Stimulated activated CD8-positive, alpha-beta memory T cell treated with anti-CD3 and anti-CD28 coated beads, Interleukin-4, amount 100 ng/mL, for 4 hours (primary cell): ENCODE measurements around the gene ZNF597.
"Not testable (repeated sequence)": the region's sequence is repeated elsewhere in the genome, so short reads cannot be mapped to it uniquely, and the experiment has no call there.

Source experiments
- DNase-seq, 2 donors: peaks; one replicate each; pipeline ENCODE4 v3.0.0-alpha.2; 2020; ENCODE audit warnings: low read depth in 2 of 2, low spot score in 1 of 2

ZNF597 gene

DNA sequence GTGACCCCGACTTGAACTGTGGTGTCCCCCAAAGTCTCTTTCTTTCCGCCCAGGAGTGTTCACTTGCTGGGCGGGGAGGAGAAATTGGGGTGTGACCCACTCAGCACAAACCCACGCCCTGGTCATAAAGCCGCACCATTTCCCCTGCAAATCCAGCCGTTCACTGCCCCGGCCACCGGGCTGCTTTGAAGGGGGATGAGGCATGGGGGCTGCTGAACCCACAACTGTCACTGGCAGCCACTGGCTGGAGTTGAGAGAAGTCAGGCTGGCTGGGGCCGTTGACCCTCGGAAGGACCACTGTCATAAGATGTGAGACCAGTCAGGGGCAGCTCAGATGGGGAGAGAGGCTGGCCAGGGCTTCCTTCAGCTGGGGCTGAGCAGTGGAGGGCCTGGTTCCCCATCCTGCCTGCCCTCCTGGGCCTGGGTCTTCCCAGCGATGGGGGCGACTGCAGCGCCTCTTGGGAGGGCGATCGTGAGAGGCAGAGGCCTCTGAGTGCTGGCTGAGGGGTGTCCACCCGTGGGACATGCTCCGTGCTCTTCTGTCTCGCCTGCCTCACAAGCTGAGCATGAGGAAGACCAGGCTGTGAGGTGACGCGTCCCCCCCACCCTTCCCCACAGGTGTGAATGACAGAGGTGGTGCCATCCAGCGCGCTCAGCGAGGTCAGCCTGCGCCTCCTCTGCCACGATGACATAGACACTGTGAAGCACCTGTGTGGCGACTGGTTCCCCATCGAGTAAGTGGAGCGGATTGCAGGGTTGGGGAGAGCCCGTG is 32.5 kb upstream of the ZNF597 start:
- no peak for DNase-seq

DNA sequence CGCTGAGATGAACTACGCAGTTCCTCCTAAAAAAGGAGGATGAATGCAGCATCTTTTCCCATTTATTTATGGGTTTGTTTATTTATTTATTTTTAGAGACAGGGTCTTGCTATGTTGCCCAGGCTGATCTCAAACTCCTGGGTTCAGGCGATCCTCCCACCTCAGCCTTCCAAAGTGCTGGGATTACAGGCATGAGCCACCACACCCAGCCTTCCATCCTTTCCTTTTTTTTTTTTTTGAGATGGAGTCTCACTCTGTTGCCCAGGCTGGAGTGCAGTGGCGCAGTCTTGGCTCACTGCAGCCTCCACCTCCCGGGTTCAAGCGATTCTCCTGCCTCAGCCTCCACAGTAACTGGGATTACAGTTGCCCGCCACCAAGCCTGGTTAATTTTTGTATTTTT is 31.6 kb upstream of the ZNF597 start:
- not testable (repeated sequence) for DNase-seq

DNA sequence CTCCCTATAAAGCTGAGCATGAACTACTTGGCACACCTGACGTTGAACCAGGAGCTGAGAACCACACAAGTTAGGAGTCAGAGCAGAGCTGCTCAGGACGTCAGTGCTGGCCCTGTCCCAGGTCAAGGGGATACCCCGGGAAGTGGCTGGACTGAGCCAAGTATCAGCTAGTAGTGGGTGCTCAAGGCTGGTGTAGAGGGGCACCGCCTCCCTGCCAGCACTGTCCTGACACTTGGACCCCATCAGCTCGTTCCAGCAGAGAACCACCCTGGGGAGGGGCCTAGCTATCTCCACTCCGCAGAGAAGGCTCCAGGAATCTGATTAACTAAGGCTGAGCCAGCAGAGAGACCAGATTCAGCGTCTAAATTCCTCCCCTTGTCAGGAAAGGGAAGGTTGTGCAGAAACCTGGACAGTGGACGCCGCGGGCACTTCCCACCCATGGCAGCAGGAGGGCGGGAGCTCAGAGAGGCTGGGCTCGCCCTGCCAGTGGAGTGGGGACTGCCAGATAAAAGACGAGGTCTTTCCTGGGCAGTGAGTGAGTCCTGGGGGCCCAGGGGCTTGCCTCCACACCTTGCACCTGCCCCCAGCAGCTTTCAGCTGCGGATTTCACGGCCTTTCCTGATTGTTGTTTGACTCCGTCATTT is 31.0 kb upstream of the ZNF597 start:
- DNase-seq = no peak

DNA sequence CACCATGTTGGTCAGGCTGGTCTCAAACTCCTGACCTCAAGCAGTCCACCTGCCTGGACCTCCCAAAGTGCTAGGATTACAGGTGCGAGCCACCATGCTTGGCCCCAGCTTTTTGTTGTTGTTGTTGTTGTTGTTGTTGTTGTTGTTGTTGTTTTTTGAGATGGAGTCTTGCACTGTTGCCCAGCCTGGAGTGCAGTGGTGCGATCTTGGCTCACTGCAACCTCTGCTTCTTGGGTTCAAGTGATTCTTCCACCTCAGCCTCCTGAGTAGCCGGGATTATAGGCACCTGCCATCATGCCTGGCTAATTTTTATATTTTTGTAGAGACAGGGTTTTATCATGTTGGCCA is 30.3 kb upstream of the ZNF597 start:
- DNase-seq = not testable (repeated sequence)

DNA sequence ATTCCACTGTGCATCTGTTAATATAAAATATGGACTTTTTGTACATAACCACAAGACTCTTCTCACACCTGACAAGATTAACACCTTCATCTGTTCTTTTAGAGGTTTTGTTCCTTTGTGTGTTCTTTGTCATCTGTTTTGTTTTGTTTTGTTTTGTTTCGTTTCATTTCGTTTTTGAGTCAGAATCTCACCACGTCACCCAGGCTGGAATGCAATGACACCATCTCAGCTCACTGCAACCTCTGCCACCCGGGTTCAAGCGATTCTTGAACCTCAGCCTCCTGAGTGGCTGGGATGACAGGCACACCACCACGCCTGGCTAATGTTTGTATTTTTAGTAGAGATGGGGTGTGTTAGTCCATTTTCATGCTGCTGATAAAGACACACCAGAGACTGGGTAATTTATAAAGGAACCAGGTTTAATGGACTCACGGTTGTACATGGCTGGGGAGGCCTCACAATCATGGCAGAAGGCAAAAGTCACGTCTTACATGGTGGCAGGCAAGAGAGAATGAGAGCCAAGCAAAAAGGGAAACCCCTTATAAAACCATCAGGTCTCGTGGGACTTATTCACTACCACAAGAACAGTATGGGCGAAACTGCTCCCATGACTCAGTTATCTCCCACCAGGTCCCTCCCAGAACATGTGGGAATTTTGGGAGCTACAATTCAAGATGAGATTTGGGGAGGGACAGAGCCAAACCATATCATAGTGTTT is 29.7 kb upstream of the ZNF597 start:
- no peak for DNase-seq

DNA sequence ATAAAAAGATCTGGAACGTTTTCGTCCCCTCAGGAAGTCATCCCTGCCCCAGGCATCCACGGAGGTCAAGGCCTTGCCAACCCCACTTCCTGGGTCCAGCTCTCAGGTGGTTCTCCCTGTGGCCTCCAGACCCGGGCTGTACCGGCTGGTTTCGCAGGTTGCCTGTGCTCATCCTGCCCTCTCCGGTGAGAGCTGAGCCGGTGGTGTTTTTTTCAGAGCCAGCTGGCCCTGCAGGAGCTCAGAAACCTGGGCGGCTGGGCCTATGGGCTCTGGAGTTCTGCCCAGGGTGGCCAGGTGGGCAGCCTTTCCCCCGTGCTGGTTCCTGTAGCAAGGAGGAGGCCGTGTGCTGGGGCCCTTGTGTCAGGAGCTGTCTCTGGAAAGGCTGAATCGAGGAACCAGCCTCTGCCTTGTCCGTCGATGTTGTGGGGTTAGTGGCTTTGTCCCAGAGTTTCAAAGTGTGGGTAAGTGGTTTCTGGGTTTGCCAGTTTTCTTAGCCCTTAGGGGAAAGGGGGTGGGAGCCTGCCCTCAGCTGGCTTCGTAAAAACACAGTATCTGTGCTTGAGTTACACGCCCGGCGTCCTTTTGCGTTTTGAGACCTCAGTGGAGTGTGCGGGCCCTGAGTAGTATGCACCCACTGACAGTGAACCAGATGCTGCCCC is 28.3 kb upstream of the ZNF597 start:
- DNase-seq = no peak

DNA sequence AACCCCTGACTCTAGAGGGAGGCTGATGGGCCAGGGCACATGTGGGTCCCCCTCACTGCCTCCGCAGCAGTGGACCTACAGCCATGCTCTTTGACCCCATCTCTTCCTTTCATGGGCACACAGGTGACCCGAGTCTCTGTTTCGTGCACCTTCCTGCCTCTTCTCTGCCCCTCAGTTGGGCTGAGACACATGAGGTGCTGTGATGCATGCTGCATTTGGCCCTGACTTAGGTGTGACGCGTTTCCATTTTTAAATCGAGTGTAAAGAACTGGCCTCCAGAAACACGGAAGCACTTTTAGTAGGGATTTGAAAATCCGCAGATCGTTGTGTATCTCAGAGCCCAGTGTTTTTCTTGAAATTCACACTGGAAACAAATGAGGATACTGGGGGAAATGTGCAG is 27.4 kb upstream of the ZNF597 start:
- DNase-seq = no peak

DNA sequence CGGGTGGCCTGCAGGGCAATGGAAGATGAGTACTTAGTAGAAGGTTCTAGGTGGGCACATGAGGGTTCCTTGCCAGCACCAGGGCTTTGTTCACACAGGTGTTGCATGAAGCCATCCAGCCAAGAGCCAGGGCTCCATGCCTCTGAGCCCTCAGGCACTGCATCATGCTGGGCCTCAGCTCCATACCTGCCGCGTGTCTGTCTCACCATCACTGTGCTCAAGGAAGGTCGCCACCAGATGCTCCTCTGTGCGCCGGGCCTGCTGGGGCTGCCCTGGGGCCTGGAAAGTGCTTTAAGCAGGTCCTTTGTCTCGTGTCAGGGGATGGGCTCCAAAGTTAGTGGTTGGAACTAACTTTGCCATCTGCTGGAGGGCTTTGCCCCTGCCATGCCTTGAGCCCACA is 26.4 kb upstream of the ZNF597 start:
- DNase-seq = no peak

DNA sequence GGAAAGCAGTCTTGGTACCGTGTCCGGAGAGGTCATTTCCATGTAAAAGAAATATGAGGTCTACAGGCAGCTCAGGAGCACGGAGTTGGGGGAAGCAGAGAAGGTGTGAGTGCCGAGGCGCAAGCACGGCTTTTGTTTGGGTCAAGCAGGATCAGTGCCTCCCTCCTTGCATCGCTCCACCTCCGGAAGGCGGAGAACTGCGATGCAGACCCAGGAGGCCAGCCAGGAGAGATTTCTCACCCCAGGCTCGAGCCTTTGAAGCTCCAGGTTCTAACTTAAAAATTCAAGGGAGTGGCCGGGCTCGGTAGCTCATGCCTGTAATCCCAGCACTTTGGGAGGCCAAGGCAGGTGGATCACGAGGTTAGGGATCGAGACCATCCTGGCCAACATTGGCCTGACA is 25.2 kb upstream of the ZNF597 start:
- no peak for DNase-seq

DNA sequence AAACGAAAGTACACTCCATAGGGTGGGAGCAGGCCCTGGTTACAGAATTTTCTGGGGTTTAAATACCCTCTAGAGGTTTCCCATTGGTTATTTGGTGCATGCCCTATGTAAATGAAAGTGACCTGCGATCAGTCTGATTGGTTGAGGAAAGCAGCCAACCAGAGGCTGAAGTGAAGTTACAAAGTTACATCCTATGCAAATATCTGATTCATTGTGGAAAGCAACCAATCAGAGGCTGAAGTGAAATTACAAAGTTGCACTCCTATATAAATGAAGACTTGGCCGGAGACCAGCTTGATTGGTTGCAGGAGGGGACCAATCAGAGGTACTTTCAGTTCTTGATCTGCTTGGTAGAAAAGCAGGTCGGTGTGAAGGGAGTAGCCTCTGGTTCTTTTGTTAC is 24.6 kb upstream of the ZNF597 start:
- DNase-seq = no peak

DNA sequence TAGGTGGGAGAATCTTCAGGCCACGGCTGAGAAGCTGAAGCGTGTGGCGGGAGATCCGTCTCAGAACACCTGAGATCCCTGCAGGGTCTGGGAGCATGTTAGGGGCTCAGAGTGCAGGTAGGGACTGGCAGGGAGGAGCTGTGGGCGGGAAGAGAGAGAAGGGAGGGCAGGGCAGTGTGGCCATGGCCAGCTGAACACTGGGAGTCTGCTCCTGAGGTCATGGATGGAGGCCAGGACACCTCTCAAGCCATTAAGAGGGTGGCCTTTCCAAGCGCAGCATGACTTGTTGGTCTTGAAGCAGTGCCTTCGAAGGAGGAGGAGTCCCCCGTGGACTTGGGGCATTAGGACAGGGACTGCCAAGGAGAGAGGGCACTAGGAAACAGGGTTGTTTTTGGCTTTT is 23.9 kb upstream of the ZNF597 start:
- DNase-seq = no peak

DNA sequence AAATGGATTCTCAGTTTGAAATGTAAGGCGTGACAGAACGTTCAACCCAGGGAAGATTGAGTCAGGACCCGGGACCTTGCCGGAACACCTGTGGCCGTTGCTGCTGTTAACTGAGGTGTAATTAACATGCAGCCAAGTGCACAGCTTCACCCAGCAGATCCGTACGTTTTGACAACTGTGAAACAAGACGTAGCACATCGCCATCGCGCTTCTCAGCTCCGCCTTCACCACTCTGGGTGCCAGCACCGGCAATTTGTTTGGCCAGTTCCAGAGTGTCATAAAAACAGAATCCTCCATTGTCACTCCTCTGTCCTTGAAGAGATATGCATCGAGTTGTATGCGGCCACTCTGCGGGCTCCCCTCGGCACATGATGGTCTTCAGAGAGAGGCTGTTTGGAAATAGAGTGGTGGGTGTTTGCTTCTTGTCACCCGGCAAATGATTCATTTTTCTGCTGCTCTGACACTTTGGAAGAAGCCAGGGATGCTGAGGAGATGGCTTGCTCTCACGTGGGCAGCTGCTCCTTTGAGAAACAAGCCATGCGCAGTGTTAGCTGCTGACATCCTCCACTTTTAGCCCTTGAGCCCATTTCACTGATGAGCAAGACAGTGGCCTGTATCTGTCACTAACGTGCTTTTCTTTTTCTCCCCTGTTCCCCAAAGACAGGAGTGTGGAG is 22.7 kb upstream of the ZNF597 start:
- no peak for DNase-seq

DNA sequence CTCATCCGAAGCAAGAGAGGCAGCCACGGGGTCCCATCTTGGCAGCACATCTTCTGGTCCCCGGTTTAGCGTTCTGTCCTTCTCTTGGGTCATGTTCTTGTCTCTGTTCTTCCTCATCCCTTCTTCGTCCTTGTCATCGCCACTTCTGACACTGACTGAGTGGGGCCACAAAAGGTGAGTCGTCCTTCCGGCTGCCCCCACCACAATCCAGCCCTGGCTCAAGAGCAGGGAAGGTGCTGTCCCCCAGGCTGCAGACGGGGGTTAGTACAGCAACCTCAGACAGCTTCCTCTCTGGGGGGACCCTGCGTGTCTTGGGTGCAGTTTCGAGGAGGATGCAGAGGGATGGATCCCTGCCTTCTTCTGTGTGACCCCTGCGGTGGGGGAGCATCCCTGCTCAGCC is 22.0 kb upstream of the ZNF597 start:
- DNase-seq = no peak

DNA sequence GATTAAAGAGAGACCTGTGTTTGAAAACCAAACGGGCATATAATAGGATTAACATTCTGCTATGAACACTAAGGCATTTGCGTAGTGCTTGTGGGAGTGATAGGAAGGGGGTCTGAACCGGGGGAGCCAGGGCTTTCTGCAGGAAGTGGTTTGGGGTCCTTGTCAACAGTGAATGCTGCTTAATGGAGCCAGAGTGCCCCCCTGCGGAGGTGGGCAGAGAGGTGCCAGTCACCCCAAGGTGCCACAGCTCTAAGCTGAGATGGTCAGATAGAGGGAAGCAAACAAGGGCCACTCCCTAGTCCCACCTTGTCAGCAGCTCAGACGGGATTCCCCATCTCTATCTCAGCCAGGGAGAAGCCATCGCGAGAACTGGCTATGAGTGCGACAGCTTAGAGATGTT is 17.8 kb upstream of the ZNF597 start:
- peak in 1 of 2 donors; percentile 24 for DNase-seq

DNA sequence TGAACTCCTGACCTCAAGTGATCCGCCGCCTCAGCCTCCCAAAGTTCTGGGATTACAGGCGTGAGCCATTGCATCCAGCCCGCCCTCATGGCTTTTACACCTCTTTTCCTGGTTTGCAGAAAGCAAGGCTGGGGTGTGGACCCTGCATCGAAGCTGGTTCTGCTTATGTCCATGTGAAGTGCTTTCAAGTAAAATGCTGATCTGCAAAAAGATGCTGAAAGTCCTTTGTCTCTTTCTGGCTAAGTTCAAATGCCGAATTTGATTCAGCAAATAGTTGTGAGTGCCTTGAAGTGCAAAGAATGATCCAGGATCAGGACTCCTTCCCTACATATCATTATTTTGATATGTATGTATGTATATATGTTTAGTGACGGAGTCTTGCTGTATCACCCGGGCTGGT is 17.3 kb upstream of the ZNF597 start:
- DNase-seq = no peak

DNA sequence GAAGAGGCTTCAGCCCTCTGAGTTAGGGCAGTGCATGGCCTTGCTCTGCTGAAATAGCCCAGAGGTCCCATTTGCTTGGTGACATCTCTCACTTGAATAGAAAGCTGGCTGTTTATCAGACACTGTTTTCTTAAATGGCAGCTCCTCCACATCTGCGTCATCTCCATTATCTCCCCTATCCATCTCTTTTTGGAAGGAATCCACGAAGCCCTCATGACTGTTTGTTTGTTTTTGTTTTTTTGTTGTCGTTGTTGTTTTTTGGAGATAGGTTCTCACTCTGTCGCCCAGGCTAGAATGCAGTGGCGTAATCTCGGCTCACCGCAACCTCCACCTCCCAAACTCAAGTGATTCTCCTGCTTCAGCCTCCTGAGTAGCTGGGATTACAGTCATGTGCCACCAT is 16.8 kb upstream of the ZNF597 start:
- DNase-seq = no peak

DNA sequence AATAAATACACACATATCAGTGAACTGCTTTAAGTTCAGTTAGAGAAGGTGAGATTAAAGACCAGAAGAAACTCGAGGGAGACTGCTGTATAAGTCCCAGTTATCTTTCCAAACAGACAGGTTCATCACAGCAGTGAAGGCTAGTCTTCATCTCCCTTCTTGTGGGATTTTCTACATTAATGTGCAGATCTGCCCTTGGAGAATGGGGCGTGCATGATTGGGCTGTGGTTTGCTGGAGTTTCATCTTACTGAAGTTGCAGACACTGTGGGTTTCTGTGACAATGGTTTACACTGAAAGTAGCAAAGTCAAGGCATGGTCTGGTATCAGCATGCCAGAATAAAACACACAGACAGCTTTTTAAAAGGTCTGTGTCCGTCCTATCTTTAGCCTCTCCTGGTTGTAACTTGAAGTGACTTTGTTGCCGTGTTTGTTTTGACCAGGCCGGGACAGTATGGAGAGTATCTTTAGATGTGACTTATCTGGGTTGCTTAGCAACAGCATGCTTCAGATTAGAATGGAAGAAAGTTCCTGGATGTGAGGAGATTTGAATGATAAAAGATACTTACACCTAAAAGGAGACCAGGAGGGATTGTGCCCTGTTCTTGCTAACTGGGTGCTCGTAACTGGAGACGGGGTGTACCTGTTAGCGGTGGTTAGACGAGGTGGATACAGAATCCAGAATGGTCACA is 16.2 kb upstream of the ZNF597 start:
- no peak for DNase-seq

DNA sequence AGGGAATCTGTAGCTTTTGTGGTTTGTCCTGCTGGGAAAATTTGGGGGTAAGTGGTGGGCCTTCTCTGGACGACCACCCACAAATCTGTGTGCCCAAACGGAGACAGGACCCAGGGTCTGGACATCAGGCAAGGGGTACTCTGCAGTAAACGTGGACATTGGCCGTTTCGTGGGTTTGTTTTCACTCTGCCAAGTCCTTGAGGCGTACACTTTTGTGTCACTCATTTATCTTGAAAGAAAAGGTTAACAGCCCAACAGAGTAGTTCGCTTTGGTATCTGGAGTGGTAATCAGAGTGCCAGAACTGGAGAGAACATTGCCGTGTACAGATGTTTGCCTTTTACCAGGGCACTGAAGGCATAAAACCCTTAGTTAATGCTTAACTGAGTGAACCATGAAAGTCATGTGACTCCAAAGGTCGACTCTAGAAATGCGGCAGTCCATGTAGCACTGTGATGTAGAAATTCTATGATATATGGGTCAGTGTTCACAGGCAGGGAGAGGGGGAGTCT is 15.6 kb upstream of the ZNF597 start:
- no peak for DNase-seq

DNA sequence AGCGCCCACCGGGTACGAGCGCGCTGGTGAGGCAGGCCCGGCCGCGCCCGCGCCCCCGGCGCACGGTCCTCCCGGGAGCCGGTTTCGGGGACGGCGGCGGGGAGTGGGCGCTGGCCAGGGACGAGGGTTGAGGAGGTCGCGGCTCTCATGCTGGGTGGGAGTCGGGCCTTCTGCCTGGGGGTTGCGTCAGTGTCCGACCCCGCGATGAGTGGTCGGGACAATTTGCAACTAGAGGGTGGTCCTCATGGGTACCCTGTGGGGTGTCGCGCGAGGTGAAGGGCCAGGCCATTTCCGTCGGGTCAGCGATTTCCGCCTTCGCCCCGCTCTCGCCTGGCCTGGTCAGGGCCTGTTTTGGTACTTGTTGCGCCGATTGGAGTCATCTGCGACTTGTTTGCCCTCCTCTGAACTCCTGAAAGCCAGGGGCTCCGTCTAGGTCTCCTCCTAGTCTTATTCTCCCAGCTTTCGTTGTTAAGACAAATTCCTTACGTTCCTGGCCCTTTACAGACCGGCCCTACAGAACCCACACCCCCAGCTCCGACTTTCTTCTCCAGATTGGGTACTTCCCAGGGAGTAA is 15.1 kb upstream of the ZNF597 start:
- DNase-seq = no peak
